OCI-M1 (cell line): ENCODE results near the gene FAM222B.

Experiments
- DNase-seq: peaks from one replicate; lab custom pipeline; 2025; lab: John Stamatoyannopoulos, UW

Gene FAM222B

DNA sequence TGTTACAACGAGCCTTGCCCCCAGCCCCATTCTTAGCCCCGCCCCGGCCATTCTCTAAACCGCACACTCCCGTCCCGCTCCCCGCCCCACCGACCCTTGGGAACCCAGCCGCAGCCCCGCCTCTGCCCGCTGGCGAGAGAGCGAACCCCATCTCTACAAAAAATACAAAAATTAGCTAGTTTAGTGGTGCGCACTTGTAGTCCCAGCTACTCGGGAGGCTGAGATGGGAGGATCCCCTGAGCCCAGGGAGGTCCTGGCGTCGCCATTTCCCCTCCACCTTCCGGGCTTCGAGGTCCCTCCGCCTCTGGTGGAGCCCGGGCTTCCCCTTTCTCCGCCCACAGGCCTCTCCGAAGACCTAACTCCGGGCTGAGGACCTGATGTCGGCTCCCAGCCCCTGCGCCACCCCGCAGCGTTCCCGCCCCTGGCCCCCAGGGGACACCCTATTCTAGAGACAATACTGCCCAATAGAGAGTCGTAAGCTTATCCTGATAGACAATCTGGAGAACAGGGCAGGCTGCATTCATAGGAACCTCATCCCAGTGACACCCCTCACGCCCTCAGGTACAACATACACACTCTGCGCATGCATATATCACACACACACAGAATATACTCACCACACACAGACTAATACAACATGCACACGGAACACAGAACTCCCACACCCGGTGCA is 130.4 kb downstream of the FAM222B start:
- peak; percentile 93 for DNase-seq

DNA sequence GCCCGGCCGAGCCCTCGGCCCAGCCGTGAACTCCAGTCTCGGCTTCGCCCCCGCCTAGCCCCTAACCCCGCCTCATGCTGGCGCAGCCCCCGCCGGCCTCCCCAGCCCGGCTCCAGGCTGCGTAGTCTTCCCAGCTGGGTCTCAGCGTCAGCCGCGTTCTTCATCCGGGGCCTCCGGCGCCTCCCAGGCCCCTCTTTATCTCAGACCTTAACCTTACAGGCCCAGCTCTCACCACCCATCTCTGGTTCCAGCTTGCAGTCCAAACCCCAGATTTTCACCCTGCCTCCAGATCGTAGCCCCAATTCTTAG is 130.9 kb downstream of the FAM222B start, which contains the start of gene PROCA1:
TSS of gene PROCA1 (minus strand) at position 166 of the 309 bp plus-strand sequence. CDS start 228 bp downstream, outside the sequence.
- peak; percentile 97 for DNase-seq

DNA sequence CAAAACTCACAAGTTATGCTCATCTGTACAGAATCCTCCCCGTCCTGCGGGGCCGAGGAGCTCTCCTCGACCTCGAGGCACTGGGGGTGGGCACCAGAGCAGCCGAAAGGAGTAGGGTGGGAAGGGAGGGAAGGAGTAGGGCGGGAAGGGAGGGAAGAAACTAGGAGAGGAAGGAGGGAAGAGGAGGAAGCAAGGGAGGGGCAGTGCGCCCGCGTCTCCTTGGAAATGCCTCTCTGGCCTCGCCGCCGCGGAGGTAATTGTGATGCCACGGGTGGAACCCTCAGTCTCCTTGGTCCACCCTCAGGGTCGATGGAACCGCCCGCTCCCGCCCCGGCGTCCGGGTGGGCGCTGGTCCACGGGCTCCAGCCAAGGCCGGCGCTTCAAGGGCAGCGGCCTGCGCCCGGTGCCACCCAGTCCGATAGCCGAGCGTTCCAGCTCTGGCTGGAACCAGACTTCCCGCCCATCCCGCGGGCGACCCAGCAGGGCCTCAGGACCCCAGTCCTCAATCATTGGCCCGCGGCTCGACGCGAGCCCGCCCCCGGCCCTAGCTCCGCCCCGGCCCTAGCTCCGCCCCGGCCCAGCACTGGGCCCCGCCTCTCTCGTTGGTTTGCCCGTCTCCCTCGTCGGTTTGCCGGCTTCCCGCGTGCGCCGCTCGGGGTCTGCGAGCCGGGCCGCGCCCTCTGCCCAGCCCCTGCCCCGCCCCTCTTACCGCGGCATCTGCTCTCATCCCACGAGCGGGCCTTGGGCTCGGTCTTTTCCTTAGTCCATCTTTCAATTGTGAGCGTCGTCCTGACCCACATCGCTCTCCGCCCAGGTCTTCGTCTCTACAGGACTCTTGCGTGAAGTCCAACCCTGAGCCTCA is 131.5 kb downstream of the FAM222B start:
- peak; percentile 99 for DNase-seq

DNA sequence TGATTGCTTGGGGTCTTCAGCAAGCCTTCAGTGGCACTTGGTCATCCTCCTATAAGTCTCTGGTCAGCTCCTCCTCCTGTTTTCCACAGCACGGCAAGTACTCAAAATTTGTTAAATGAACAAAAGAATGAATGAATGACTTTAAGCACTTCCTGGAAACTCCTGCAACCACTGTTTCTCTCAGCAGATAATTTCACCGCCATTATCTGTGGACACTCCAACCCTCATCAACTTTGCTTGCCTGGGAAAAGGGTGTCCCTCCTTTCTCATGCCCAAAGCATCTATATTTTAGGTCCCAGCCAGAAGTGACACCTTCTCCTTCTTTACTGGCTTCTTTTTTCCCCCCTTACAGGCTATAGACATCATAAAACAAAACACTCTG is 135.3 kb downstream of the FAM222B start:
- DNase-seq, result no peak

DNA sequence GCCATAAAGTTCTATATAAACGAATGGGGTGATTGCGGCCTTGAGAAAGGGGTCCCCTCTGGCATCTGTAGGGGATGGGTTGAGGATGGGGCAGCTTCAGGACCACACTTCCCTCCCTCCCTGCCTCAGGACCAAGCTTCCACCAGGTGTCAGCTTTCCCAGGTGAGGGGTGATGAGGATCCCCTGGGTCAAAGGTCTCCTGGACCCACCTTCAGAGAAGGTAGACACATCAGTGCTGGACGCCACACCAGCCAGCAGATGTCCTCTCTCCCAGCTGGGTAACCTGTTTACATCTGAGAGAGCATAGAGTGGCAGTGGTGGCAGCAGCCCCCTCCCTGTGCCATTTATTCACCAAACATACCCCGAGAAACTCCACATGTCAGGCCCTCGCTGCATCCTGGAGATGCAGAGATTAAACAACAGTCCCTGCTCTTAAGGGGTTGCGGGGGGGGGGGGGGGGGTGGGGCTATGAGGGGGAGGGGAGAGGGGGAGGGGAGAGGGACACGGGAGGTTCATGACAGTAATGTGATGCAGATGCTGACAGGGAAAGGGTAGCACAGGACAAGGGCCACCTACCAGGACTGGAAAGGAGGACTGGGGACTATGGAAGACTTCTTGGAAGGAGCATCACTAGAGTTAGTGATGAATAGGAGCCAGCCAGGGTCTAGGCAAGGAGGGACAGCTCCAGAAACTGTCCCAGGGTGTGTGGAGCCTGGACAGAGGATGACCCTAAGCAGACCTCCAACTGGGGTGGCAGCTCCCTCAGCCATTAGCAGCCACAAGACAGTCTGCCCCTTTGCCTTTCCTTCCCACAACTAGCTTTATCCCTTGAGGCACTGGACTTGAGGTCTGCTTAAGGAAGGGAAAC is 135.9 kb downstream of the FAM222B start:
- DNase-seq, result no peak
